ENCODE data around the gene KIF3C. TPM values are rescaled to one million over a fixed set of nuclear protein-coding genes. Genes with fewer than 3 reads are reported as not detected.

KIF3C gene
- total RNA-seq, 1 experiment from 2014 or later = 55.7 TPM

GRCh38 chr2:26025509-26025908 is 43.2 kb upstream of the KIF3C start:
- no peak for DNase-seq (ENCODE audit: low read depth, low spot score)

GRCh38 chr2:26024260-26024659 is 42.0 kb upstream of the KIF3C start:
- in situ Hi-C loops (cut with HindIII; ENCODE audit: low pct_unique_long_range_greater_than_20kb, low sequenced_read_pairs) = no loop called here
- CTCF ChIA-PET = no interaction called here
- no peak overlapping the region for H3K4me3 ChIP-seq (ENCODE audit: low read depth in 2 of 2, low read length in 2 of 2)
- ATAC-seq (no peak), DNase-seq (ENCODE audit: low read depth, low spot score) (no peak)
- no peaks in the 10 kb centered on the region for H3K4me1 ChIP-seq (ENCODE audit: control insufficient read depth, insufficient read depth, low read length)
- intact Hi-C loops (cut with micrococcal nuclease; ENCODE audit: unreplicated experiment) = no loop called here
- H3K36me3 ChIP-seq (ENCODE audit: control insufficient read depth, insufficient read depth, low read length) = no peaks in the 10 kb centered on the region
- BruUV-seq (replicated peaks) = no TSS peak
- POLR2A ChIA-PET = no interaction called here
- H3K27me3 ChIP-seq (ENCODE audit: control insufficient read depth, insufficient read depth, low read length) = no peaks in the 10 kb centered on the region
- TF ChIP-seq SIN3A (IDR thresholded peaks at IDR 0.05; ENCODE audit: borderline replicate concordance, insufficient read depth, low read depth, low read length) = no peak
- TF ChIP-seq POLR2AphosphoS5 (IDR thresholded peaks at IDR 0.05; ENCODE audit: low read depth, low read length) = no peak
- no peak for TF ChIP-seq REST (IDR thresholded peaks at IDR 0.05; ENCODE audit: insufficient read depth in 1 of 2, low read depth in 2 of 2, low read length in 1 of 2)
- no peak overlapping the region for H3K27ac ChIP-seq (ENCODE audit: low read length)
- H3K9me3 ChIP-seq (ENCODE audit: control insufficient read depth, insufficient read depth, low read depth, low read length) = no peaks in the 10 kb centered on the region

More at GRCh38 chr2:26025509-26025908, 43.2 kb upstream of the KIF3C start:
- no TSS peak for BruUV-seq (replicated peaks)
- ChIA-PET POLR2A (no interaction called here), CTCF (no interaction called here)
- ATAC-seq = no peak
- Histone ChIP-seq H3K27ac (ENCODE audit: low read length) (no peak overlapping the region), H3K4me1 (ENCODE audit: control insufficient read depth, insufficient read depth, low read length) (no peaks in the 10 kb centered on the region), H3K4me3 (ENCODE audit: low read depth in 2 of 2, low read length in 2 of 2) (no peak overlapping the region), H3K27me3 (ENCODE audit: control insufficient read depth, insufficient read depth, low read length) (no peaks in the 10 kb centered on the region), H3K9me3 (ENCODE audit: control insufficient read depth, insufficient read depth, low read depth, low read length) (no peaks in the 10 kb centered on the region), H3K36me3 (ENCODE audit: control insufficient read depth, insufficient read depth, low read length) (no peaks in the 10 kb centered on the region)
- TF ChIP-seq TCF7L2 (IDR thresholded peaks at IDR 0.05; ENCODE audit: low read depth, low read length) = no peak
- TF ChIP-seq REST (IDR thresholded peaks at IDR 0.05; ENCODE audit: insufficient read depth in 1 of 2, low read depth in 2 of 2, low read length in 1 of 2) = no peak
- no peak for TF ChIP-seq POLR2AphosphoS5 (IDR thresholded peaks at IDR 0.05; ENCODE audit: low read depth, low read length)
- TF ChIP-seq, protein P1, sequence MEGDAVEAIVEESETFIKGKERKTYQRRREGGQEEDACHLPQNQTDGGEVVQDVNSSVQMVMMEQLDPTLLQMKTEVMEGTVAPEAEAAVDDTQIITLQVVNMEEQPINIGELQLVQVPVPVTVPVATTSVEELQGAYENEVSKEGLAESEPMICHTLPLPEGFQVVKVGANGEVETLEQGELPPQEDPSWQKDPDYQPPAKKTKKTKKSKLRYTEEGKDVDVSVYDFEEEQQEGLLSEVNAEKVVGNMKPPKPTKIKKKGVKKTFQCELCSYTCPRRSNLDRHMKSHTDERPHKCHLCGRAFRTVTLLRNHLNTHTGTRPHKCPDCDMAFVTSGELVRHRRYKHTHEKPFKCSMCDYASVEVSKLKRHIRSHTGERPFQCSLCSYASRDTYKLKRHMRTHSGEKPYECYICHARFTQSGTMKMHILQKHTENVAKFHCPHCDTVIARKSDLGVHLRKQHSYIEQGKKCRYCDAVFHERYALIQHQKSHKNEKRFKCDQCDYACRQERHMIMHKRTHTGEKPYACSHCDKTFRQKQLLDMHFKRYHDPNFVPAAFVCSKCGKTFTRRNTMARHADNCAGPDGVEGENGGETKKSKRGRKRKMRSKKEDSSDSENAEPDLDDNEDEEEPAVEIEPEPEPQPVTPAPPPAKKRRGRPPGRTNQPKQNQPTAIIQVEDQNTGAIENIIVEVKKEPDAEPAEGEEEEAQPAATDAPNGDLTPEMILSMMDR (IDR thresholded peaks at IDR 0.05) = no peak
- no peak for TF ChIP-seq SIN3A (IDR thresholded peaks at IDR 0.05; ENCODE audit: borderline replicate concordance, insufficient read depth, low read depth, low read length)
- intact Hi-C loops (cut with micrococcal nuclease; ENCODE audit: unreplicated experiment) = no loop called here
- in situ Hi-C loops (cut with HindIII; ENCODE audit: low pct_unique_long_range_greater_than_20kb, low sequenced_read_pairs) = no loop called here

Measured in Panc1 (cell line).